Measurements from ENCODE around the gene PPP2R2C. TPM values are rescaled to one million over a fixed set of nuclear protein-coding genes. Genes with fewer than 3 reads are reported as not detected.

Gene PPP2R2C
- total and polyA plus RNA-seq, 5 donors = 2.3 to 7.2 (median 2.8) TPM

DNA sequence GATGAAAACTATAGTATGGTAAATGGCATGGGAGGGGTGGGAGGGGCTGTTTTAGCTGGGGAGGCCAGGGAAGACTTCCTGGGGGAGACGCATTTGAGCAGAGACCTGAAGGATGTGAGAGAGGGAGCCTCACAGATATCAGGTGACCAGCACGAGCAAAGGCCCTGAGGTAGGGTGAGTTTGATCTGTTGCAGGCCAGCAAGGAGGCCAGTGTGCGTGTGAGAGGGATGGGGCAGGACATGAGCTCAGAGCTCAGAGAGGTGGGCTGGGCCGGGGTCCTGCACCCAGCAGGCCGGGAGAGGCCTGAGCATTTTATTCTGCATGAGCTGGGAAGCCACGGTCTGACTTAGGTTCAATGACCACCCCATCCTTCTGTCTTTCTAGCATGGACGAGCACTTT, 80.0 kb downstream of the PPP2R2C start:
- intact Hi-C loops (cut with DNase I) = no loop called here
- DNase-seq = no peak
- Histone ChIP-seq H3K27me3 (ENCODE audit: control insufficient read depth, insufficient read depth) (no peaks in the 10 kb centered on the region), H3K4me3 (ENCODE audit: low read length) (no peak overlapping the region), H3K4me1 (ENCODE audit: control insufficient read depth, insufficient read depth, low read length) (no peaks in the 10 kb centered on the region), H3K9me3 (ENCODE audit: control insufficient read depth, low read length) (no peaks in the 10 kb centered on the region), H3K27ac (ENCODE audit: low read length) (no peak overlapping the region)
- 87% methylated on average over 7 of the region's 7 CpGs for WGBS
- no peak for ATAC-seq

DNA sequence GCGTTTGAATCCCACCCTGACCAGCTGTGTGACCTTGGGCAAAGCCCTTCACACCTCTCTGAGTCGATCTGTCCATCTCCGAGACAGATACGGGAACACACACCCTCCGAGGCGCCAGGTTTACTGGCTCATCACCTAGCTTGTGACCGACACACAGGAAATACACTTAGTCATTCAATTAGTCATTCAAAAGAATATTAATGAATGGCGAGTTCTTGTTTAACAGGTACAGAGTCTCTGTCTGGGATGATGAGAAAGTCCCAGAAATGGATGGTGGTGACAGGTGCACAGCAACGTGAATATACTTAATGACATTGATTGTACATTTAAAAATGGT, 80.6 kb downstream of the PPP2R2C start:
- Histone ChIP-seq H3K9me3 (ENCODE audit: control insufficient read depth, low read length) (no peaks in the 10 kb centered on the region), H3K4me1 (ENCODE audit: control insufficient read depth, insufficient read depth, low read length) (no peaks in the 10 kb centered on the region), H3K27me3 (ENCODE audit: control insufficient read depth, insufficient read depth) (no peaks in the 10 kb centered on the region), H3K27ac (ENCODE audit: low read length) (no peak overlapping the region), H3K4me3 (ENCODE audit: low read length) (no peak overlapping the region)
- DNase-seq (no peak), ATAC-seq (no peak)
- intact Hi-C loops (cut with DNase I) = no loop called here
- 80% methylated on average over 9 of the region's 9 CpGs for WGBS

DNA sequence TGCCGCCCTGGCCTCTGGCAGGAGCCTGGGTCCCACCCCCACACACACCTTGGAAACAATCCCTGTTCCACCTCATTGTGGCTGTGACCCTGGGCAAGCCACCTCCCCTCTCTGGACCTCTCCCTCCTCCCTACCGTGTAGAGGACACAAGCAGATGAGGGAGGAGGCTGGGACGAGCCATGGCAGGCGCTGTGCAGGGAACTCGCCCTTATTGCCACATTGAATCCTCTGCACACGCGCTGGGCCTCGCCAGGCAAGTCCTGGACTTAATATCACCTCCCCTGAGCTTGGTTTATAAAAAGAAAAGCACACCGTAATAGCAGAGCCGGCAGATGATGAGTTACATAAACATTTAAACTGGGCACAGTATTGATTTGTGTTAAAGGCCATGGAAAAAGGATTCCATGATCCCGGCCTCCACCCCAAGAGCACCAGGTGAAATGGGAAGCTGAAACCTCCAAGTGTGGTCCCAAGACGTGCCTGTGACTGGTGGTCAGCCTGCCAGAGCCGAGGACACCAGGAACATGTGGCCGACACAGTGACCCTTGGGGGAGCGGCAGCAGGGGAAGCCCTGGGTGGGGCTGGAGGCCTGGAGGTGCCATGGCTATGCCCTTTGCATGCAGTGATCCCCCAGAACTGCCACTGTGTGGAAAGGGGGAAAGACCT, 81.1 kb downstream of the PPP2R2C start:
- intact Hi-C loops (cut with DNase I) = no loop called here
- no peaks in the 10 kb centered on the region for H3K27me3 ChIP-seq (ENCODE audit: control insufficient read depth, insufficient read depth)
- no peaks in the 10 kb centered on the region for H3K9me3 ChIP-seq (ENCODE audit: control insufficient read depth, low read length)
- DNase-seq (no peak), ATAC-seq (peak in 1 of 2 donors; percentile 9)
- no peak overlapping the region for H3K4me3 ChIP-seq (ENCODE audit: low read length)
- H3K4me1 ChIP-seq (ENCODE audit: control insufficient read depth, insufficient read depth, low read length) = no peaks in the 10 kb centered on the region
- 70% methylated on average over 15 of the region's 15 CpGs for WGBS
- no peak overlapping the region for H3K27ac ChIP-seq (ENCODE audit: low read length)

DNA sequence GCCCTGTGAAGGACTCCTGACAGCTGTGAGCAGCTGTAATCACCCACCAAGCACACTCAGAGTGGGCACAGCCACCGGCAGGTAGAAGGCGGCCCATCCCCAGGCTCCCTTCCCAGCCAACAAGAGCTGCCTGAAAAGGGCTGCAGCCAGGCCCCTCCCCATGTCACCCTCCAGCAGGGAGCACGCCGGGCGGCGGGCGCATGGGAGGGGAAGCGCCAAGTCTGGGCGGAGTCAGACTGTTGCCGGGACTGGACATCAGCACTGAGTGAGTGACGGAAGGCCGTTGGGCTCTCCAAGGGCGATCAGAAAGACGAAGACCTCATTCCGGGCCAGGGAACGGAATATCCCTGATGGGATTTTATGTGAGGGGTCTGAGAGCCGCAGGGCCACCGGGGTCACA, 82.1 kb downstream of the PPP2R2C start:
- 12% methylated on average over 18 of the region's 18 CpGs for WGBS
- intact Hi-C loops (cut with DNase I) = no loop called here
- no peaks in the 10 kb centered on the region for H3K27me3 ChIP-seq (ENCODE audit: control insufficient read depth, insufficient read depth)
- no peaks in the 10 kb centered on the region for H3K9me3 ChIP-seq (ENCODE audit: control insufficient read depth, low read length)
- H3K27ac ChIP-seq (ENCODE audit: low read length) = no peak overlapping the region
- DNase-seq = peak; percentile 55 to 88 (median 87)
- H3K4me1 ChIP-seq (ENCODE audit: control insufficient read depth, insufficient read depth, low read length) = no peaks in the 10 kb centered on the region
- ATAC-seq = peak; percentile 83 to 84
- no peak overlapping the region for H3K4me3 ChIP-seq (ENCODE audit: low read length)

DNA sequence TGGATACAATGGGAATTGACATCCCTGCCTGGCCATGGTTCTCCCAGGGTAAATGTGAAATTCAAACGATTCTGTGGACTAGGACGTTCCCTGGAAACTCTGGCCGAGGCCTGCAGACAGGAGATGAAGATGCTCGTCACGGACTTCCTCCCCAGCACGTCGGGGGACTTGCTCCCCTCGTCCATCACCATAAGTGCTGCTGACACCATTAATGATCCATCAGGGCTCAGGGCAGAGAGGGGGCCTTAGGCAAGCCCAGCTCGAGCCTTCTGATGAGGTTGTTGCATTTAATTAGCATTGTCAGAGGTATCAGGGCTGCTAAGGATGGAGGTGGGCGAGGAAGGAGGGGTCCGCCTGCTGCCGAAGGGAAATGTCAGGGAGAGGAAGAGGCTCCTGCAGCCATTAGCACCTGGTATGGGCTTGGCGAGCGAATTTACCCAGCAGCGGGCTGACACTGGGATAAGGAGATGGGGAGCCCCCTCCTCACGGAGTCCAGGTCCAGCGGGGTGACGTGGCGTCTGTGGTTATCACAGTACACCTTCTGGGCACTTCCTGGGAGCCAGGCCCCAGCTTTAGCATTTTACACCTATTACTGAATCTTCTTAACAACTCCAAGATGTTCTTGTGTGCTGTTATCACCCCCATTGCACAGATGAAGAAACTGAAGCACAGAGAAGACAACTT, 83.1 kb downstream of the PPP2R2C start:
- DNase-seq (no peak), ATAC-seq (no peak)
- intact Hi-C loops (cut with DNase I) = no loop called here
- Histone ChIP-seq H3K4me1 (ENCODE audit: control insufficient read depth, insufficient read depth, low read length) (no peaks in the 10 kb centered on the region), H3K4me3 (ENCODE audit: low read length) (no peak overlapping the region), H3K9me3 (ENCODE audit: control insufficient read depth, low read length) (no peaks in the 10 kb centered on the region), H3K27me3 (ENCODE audit: control insufficient read depth, insufficient read depth) (no peaks in the 10 kb centered on the region), H3K27ac (ENCODE audit: low read length) (no peak overlapping the region)
- WGBS = 67% methylated on average over 19 of the region's 19 CpGs

DNA sequence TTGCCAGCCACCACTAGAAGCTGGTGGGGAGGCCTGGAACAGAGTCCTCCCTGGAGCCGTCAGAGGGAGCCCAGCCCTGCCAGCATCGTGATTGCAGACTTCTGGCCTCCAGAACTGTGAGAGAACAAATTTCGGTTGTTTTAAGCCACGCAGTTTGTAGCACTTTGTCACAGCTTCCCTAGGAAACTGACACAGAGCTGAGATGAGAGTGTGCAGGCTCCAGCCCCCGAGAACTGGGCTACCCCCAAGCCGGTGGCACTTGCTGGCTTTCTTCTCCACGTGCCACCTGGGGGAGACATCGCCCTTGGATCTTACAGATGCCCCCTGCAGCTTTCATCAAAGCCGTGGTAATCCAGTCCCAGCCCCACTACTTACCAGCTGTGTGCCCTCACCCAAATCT, 83.7 kb downstream of the PPP2R2C start:
- WGBS = 55% methylated on average over 9 of the region's 9 CpGs
- no peaks in the 10 kb centered on the region for H3K9me3 ChIP-seq (ENCODE audit: control insufficient read depth, low read length)
- no peaks in the 10 kb centered on the region for H3K27me3 ChIP-seq (ENCODE audit: control insufficient read depth, insufficient read depth)
- no peaks in the 10 kb centered on the region for H3K4me1 ChIP-seq (ENCODE audit: control insufficient read depth, insufficient read depth, low read length)
- ATAC-seq = no peak
- DNase-seq = no peak
- no peak overlapping the region for H3K4me3 ChIP-seq (ENCODE audit: low read length)
- no peak overlapping the region for H3K27ac ChIP-seq (ENCODE audit: low read length)
- intact Hi-C loops (cut with DNase I) = no loop called here

DNA sequence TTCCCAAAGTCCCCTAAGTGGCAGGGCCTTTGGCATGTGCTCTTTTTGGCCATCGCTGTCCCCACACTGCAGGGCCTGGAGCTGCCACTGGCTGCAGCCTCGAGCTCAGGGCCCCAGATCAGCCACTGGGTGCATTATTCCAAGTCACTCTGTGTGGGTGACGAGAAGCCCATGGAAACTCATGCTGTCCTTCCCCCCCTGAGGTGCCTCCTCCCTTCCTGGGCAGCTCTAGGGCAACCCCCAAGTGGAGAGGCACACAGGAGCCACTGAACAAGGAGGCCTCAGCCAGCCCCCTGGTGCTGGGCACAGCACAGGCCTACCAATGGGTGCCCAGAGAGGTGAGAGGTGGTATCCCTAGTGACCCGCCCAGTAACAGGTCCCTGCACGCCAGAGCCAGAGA, 84.5 kb downstream of the PPP2R2C start:
- WGBS = 81% methylated on average over 5 of the region's 5 CpGs
- intact Hi-C loops (cut with DNase I) = no loop called here
- H3K9me3 ChIP-seq (ENCODE audit: control insufficient read depth, low read length) = no peaks in the 10 kb centered on the region
- H3K4me3 ChIP-seq (ENCODE audit: low read length) = no peak overlapping the region
- H3K27ac ChIP-seq (ENCODE audit: low read length) = no peak overlapping the region
- ATAC-seq = no peak
- no peak for DNase-seq
- H3K4me1 ChIP-seq (ENCODE audit: control insufficient read depth, insufficient read depth, low read length) = no peaks in the 10 kb centered on the region
- no peaks in the 10 kb centered on the region for H3K27me3 ChIP-seq (ENCODE audit: control insufficient read depth, insufficient read depth)

DNA sequence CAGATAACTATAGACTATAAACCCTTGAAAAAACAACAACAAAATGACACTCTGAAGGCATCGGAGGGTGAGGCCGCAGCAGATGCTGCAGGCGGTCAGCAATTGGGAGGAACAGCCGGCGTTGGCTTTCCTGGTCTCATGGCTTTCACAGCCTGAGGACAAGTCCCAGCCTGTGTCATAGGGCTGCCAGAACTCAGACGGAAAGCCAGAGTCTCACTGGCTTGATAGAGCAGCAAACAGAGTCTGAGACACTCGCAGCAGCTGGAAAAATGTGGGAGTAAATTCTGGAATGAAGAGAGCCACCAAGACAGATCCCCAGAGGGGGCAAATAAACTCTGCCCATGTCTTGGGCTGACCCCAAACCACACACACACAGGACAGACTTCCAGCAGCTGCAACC, 86.3 kb downstream of the PPP2R2C start:
- no peak for ATAC-seq
- Histone ChIP-seq H3K4me3 (ENCODE audit: low read length) (no peak overlapping the region), H3K9me3 (ENCODE audit: control insufficient read depth, low read length) (no peaks in the 10 kb centered on the region), H3K4me1 (ENCODE audit: control insufficient read depth, insufficient read depth, low read length) (no peaks in the 10 kb centered on the region), H3K27me3 (ENCODE audit: control insufficient read depth, insufficient read depth) (no peaks in the 10 kb centered on the region), H3K27ac (ENCODE audit: low read length) (no peak overlapping the region)
- WGBS = 55% methylated on average over 7 of the region's 7 CpGs
- peak in 2 of 3 donors; percentile 62 to 74 for DNase-seq
- intact Hi-C loops (cut with DNase I) = no loop called here

DNA sequence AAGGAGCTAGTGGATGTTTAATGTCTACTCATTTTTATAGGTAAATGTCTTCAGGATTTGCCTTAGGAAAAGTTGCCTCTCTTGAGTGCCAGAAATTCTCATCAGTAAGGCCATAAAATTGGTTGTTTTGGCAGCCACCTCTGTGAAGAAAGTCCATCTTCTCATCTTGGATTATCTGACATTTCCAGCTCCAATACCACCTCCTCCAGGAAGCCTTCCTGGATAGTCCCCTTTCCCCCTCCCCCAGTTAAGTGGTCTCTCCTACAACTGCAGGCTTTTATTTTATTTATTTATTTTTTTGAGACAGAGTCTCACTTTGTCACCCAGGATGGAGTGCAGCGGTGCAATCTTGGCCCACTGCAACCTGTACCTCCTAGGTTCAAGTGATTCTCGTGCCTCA, 87.1 kb downstream of the PPP2R2C start:
- ATAC-seq = no peak
- Histone ChIP-seq H3K27ac (ENCODE audit: low read length) (no peak overlapping the region), H3K9me3 (ENCODE audit: control insufficient read depth, low read length) (no peaks in the 10 kb centered on the region), H3K4me3 (ENCODE audit: low read length) (no peak overlapping the region), H3K27me3 (ENCODE audit: control insufficient read depth, insufficient read depth) (no peaks in the 10 kb centered on the region), H3K4me1 (ENCODE audit: control insufficient read depth, insufficient read depth, low read length) (no peaks in the 10 kb centered on the region)
- WGBS = 95% methylated on average over 2 of the region's 2 CpGs
- DNase-seq = peak in 1 of 3 donors; percentile 2
- intact Hi-C loops (cut with DNase I) = no loop called here

DNA sequence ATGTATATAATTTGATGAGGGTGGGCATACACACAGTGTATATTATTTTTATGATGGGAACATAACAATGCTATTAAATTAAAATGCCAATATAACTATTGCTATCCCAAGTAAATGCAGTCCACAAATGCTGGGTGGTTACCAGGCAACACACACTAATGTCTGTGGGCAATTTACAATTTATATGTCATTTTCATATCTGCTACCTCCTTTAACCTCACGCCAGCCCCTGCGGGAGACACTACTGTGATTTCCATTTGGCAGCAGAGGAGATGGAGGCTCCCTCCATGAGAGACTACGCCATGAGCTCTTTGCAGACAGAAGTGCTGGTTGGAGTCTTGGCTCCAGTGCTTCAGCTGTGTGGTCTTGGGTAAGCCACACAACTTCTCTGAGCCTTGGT, 87.9 kb downstream of the PPP2R2C start:
- Histone ChIP-seq H3K27me3 (ENCODE audit: control insufficient read depth, insufficient read depth) (no peaks in the 10 kb centered on the region), H3K9me3 (ENCODE audit: control insufficient read depth, low read length) (no peaks in the 10 kb centered on the region), H3K4me3 (ENCODE audit: low read length) (no peak overlapping the region), H3K27ac (ENCODE audit: low read length) (no peak overlapping the region), H3K4me1 (ENCODE audit: control insufficient read depth, insufficient read depth, low read length) (no peaks in the 10 kb centered on the region)
- intact Hi-C loops (cut with DNase I) = no loop called here
- ATAC-seq (no peak), DNase-seq (no peak)
- 83% methylated on average over 3 of the region's 3 CpGs for WGBS

DNA sequence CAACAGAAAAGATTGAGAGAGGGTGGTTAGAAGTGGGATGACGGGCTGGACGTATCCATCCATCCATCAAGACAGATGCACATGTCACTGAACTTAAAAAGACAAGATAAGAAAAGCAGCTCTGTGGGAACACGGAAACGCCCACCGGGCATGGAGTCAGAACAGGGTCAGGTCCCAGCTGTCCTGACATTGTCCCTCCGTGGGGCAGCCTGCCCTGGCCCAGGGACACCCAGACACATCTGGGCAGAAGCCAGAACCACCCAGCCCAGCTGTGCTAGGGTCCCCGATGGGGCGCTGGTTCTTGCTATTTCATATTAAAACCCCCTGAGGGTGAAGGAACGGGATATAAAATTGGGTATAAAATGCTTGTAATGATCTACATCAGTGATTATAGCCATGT, 88.5 kb downstream of the PPP2R2C start:
- DNase-seq (peak in 2 of 3 donors; percentile 33), ATAC-seq (no peak)
- Histone ChIP-seq H3K9me3 (ENCODE audit: control insufficient read depth, low read length) (no peaks in the 10 kb centered on the region), H3K27me3 (ENCODE audit: control insufficient read depth, insufficient read depth) (no peaks in the 10 kb centered on the region), H3K27ac (ENCODE audit: low read length) (no peak overlapping the region), H3K4me1 (ENCODE audit: control insufficient read depth, insufficient read depth, low read length) (no peaks in the 10 kb centered on the region), H3K4me3 (ENCODE audit: low read length) (no peak overlapping the region)
- intact Hi-C loops (cut with DNase I) = no loop called here
- WGBS = 59% methylated on average over 9 of the region's 9 CpGs

Data from right cardiac atrium (tissue), 5 donors.